ENCODE data around the gene EVA1C.

The EVA1C gene

GRCh38 chr21:32391755-32392154, 20.8 kb upstream of the EVA1C start:
- DNase-seq, result no peak

DNA sequence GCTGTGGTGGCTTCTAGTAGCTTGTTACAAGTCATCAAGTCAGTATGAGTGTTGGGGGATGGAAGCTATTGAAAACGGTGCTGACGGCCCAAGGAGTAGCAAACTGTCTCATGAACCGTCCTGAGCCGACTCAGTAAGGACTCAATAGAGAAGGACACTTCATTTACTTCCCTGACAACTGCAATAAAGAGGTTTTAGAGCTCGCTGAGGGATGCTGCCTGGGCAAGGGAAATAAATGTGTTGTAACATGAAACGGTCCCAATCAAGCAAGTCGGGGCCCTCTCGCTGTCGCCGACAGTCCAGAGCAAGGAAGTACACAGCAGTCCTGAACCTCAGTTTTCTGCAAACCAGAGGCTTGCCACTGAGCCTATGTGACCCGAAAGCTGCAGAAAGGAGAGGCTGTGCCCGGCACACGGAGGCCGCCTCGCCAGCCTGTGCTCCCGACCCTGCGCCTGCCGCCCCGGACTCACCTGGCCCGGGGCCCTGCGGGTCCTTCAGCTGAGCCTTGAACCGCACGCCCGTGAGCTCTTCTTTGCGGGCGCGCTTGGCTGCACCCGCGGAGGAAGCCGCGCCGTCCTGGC, 20.1 kb upstream of the EVA1C start:
- DNase-seq, result no peak

- peak; percentile 73 to 78 for DNase-seq
Observed at GRCh38 chr21:32392880-32393676, 19.4 kb upstream of the EVA1C start, which contains the start of gene URB1. URB1 (minus strand) TSS chr21:32393012; CDS start chr21:32392910, 102 bp downstream.

DNA sequence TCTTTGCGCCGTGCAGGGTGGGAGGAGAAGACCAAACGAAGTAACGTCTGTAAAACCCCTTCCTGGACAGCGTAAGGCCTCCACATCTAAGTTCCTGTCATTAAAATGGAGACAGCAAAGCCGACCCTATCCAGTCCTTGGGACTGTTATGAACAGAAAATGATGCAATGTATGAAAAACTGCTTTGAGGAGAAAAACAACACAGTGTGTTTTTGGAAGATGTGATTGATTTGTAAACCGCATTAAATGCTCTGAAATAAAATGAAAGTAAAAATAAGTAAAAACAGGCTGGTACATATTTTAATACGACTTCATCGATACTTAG, 18.9 kb upstream of the EVA1C start:
- DNase-seq, result no peak

- DNase-seq, result peak; percentile 27 to 38
Observed at GRCh38 chr21:32403201-32403777, 9.2 kb upstream of the EVA1C start.

GRCh38 chr21:32406405-32406804, 6.1 kb upstream of the EVA1C start:
- no peak for DNase-seq

DNA sequence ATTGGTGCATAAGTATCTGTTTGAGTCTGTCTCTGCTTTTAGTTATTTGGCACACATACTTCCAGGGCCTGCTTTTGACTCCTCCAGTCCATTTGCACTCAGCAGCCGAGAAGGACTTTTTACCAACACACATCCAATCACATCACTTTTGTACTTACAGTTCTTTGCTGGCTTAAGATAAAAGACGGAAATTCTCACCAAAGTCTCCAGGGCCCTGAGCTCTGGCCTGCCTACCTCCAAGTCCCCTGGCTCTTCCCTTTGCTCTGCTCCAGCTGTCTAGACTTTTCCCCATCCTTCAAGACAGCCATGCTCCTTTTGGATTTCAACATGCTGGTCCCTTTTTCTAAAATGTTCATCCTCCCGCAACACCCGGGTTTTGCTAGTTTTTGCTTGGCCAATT, 2.2 kb upstream of the EVA1C start:
- no peak for DNase-seq

DNA sequence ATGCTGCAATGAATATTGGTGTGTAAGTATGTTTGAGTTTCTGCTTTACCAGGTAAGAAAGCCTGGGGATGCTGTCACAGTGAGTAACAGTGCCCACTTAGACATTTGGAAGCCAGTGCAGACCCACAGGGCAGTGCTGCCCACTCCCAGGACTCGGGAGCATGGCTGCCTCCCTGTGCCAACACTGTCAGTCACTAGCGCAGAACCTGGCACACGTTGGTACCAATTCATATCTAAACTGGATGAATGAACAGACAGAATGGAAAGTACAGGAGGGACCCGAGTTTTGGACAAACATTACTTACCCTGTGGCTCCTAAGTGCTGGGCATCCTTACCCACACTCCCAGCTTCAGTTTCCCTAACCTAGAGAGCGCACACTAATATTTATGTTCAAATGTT, 1.6 kb upstream of the EVA1C start:
- no peak for DNase-seq

DNA sequence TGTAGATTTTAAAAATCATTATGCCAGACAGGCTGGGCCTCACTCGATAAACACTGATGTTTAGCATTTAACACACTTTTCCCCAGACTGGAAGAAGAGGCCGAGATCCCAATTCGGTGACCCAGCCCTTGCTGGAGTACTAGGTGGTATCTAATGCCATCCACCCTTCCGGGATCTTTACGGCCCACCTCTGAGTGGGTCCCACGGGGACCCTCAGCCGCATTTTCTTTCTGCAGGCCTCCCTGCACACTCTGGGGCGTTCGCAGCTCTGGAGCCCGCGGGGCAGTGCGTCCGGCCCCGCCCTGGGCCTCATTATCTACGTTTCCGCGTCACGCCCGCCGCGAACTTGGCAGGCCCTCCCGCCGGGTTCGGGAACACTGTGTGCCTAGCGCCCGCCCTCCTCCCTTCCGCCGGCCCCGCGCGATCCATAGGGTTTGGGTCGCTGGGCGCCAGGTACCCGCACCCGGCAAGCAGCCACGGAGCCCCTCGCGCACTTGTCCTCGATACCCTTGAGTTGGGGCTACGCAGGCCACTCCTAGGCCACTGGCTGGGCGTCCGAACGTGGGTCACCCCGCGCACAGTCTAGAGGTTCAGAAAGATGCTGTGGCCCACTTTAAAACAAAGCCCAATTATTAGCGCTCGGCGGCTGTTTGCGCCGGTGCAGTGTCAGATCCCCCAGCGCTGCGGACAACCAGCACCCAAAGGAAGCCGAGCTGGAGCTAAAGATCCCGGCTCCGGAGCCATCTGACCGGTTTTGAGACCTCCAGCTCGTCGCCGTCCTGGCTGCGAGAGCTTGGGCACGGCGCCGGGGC, 950 bp upstream of the EVA1C start:
- no peak for DNase-seq

- no peak for DNase-seq
Observed at GRCh38 chr21:32413015-32413504, 554 bp downstream of the EVA1C start.

DNA sequence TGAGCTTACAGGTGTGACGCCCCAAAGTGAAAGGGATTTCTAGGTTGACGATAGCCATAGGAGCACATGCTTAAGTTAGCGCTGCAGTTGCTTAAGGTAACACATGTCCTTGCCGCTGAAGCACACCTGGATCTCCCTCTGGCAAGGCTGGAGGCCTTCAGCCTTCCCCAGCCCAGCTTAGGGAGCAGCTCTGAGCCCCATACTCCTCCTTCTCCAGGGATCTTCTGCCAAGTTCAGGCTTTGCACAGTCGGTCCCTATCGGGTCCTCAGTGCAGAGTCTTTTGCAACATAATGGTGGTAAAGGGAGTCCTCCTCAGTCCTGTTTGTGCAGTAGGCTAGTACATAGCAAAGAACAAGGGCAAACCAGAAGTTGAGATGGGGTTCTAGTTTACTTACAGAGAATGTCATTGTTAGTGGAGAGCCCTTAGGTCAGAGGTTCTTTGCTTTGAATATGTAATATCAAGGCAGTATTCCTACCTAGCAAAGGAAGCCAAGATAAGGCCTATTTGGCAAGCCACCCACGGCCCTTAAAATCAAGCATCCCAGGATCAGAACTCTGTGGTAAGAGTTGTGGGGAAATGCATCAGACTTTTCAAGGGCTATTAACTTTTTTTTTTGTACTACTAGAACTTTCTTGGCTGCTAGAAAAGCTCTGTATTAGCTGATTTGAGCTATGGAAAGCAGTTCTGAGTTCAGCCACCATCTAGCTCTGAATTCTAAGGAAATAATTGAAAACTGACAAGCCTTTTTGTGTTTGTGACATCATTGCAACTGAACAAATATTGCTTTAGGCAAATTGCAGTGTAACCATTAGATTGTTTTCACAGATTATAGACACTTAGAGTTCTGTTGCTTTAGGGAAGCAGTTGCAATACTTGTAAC, 1.4 kb downstream of the EVA1C start:
- DNase-seq, result no peak

- DNase-seq, result no peak
Observed at GRCh38 chr21:32414579-32415358, 2.3 kb downstream of the EVA1C start.

DNA sequence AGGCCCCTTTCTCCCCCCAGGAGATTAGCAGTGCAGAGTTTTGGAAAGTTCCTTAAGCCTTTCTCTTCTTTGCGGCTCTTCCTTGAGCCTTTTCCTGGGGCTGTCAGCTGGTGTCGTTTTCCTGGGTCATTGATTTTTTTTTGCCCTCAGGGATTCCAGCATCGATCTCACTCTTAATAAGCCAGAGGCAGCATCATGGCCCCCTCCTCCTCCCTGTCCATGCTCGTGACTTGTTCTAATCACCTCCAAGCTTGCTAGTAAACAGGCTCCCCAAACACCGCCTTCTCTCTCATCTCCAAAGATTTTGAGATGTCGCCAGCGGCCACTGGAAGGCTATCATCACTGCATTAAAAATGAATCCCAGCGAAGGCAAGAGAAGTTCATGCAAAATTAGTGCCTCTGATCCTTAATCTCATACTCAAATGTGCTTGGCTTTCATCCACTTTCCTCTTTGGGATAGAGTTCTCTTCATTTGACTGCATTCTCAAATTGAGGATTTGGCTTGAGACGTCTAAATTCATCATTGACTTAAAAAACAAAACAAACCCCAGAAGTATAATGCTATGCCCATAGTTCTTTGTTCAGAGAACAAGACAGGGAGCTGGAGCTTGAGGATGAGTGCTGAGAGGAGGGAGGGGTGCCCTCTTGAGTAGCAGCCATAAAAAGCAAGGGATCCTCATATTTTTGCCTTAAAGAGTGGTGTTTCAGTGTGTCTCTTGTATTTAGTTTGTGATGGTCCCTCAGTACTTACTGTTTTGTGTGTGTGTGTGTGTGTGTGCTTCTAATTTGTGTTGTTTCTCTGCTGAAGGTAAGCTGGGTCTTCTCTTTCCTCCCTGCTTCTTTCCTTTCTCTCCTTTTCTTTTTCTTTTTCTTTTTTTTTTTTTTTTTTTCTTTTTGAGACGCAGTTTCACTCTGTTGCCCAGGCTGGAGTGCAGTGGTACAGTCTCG, 3.2 kb downstream of the EVA1C start:
- DNase-seq, result no peak

- DNase-seq, result no peak
Observed at GRCh38 chr21:32418146-32418545, 5.6 kb downstream of the EVA1C start.

- no peak for DNase-seq
Observed at GRCh38 chr21:32422064-32422463, 9.6 kb downstream of the EVA1C start.

GRCh38 chr21:32423320-32424190, 11.0 kb downstream of the EVA1C start:
- no peak for DNase-seq

GRCh38 chr21:32424191-32424535, 11.7 kb downstream of the EVA1C start:
- DNase-seq, result no peak

DNA sequence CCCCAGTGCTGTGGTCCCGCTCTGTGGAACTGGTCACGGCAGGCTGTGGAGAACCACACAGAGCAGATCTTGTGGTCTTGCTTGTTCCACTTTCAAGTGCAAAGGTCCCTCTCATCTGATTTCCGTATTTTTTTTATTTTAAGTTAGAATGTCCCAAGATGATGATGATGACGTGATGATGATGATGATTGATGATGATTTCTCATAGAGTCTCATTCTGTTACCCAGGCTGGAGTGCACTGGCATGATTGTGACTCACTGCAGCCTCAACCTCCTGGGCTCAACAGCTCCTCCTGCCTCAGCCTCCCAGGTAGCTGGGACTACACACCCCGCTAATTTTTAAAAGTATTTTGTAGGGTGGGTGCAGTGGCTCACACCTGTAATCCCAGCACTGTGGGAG, 12.2 kb downstream of the EVA1C start:
- no peak for DNase-seq

GRCh38 chr21:32425628-32426027, 13.1 kb downstream of the EVA1C start:
- DNase-seq, result no peak
